Caco-2 (cell line): ENCODE results near the gene HIPK2. TPM values are rescaled to one million over a fixed set of nuclear protein-coding genes. Genes with fewer than 3 reads are reported as not detected.

ENCODE experiments used
- BruUV-seq: library from RNA; stranded (reverse); fragments of 400-500 nt; replicated peaks from 2 replicates; lab custom pipeline; 2021; lab: Mats Ljungman, UMichigan
- CTCF ChIA-PET: fragments of 300-600 bp; sonication (Branson Sonifier 250); formaldehyde crosslinking; loops from one replicate; lab custom pipeline; 2022; ENCODE audit warnings: antibody characterized with exemption; lab: Charles Lee
- POLR2A ChIA-PET: fragments of 300-600 bp; sonication (Branson Sonifier 250); formaldehyde crosslinking; loops from one replicate; lab custom pipeline; 2022; ENCODE audit warnings: antibody characterized with exemption; lab: Charles Lee
- DNase-seq, 2 experiments: peaks; one replicate each; pipeline versions ENCODE4 v3.0.0 to v3.0.0-alpha.2; 2020 to 2022
- H3K27me3 ChIP-seq: replicated peaks from 2 replicates; pipeline ENCODE4 v1.6.0; 2011; ENCODE audit warnings: low read length; ENCODE audit not compliant: control insufficient read depth, insufficient read depth
- H3K36me3 ChIP-seq: 2 replicates; pipeline ENCODE4 v1.5.1; 2011; ENCODE audit warnings: low read length; ENCODE audit not compliant: control insufficient read depth, insufficient read depth
- H3K4me1 ChIP-seq: fragments of 250-450 bp; sonication (Bioruptor Pico); 2 replicates; pipeline ENCODE4 v1.5.1; 2020; ENCODE audit warnings: mild to moderate bottlenecking
- H3K4me3 ChIP-seq: 2 replicates; pipeline ENCODE4 v1.5.1; 2011; ENCODE audit warnings: low read depth, mild to moderate bottlenecking, control low read depth, low read length
- H3K9me3 ChIP-seq: fragments of 250-450 bp; sonication (Bioruptor Pico); 2 replicates; pipeline ENCODE4 v1.5.1; 2020; ENCODE audit warnings: mild to moderate bottlenecking, moderate library complexity
- H3K27ac Mint-ChIP-seq: one replicate; pipeline ENCODE4 v1.8.0; 2022; ENCODE audit warnings: mixed read lengths; ENCODE audit not compliant: unreplicated experiment
- H3K27me3 Mint-ChIP-seq: one replicate; pipeline ENCODE4 v1.8.0; 2022; ENCODE audit warnings: mixed read lengths; ENCODE audit not compliant: insufficient read depth, unreplicated experiment
- H3K36me3 Mint-ChIP-seq: one replicate; pipeline ENCODE4 v1.8.0; 2022; ENCODE audit warnings: mild to moderate bottlenecking, mixed read lengths; ENCODE audit not compliant: insufficient read depth, unreplicated experiment
- H3K4me1 Mint-ChIP-seq: one replicate; pipeline ENCODE4 v1.8.0; 2022; ENCODE audit warnings: low read depth, mixed read lengths; ENCODE audit not compliant: unreplicated experiment
- H3K4me3 Mint-ChIP-seq: one replicate; pipeline ENCODE4 v1.8.0; 2022; ENCODE audit warnings: mild to moderate bottlenecking, moderate library complexity, mixed read lengths; ENCODE audit not compliant: unreplicated experiment
- H3K9me3 Mint-ChIP-seq: one replicate; pipeline ENCODE4 v1.8.0; 2022; ENCODE audit warnings: mixed read lengths; ENCODE audit not compliant: unreplicated experiment
- intact Hi-C: fragments of 100-400 bp; cut with micrococcal nuclease; formaldehyde crosslinking; loops from one replicate; pipeline ENCODE4 v1.10.0; 2022; ENCODE audit not compliant: unreplicated experiment
- total RNA-seq: library from RNA; stranded (reverse); gene quantifications from 2 replicates; pipeline ENCODE4 v1.2.3, GENCODE V29; 2022
- TF ChIP-seq, protein P1 (sequence below), 2 experiments: fragments of 200-600 bp in 1 of 2; IDR thresholded peaks; 1 replicate in 1 of 2; 2 replicates in 1 of 2; pipeline versions ENCODE4 v1.5.1 to v1.8.0; 2011 to 2022; ENCODE audit warnings: antibody characterized with exemption in 1 of 2, control low read depth in 1 of 2, inconsistent platforms in 1 of 2, low read depth in 1 of 2, low read length in 1 of 2, mild to moderate bottlenecking in 1 of 2, moderate library complexity in 1 of 2; ENCODE audit not compliant: insufficient read depth in 1 of 2, severe bottlenecking in 1 of 2, unreplicated experiment in 1 of 2

The HIPK2 gene
- total RNA-seq, 1 experiment from 2014 or later: 42.8 TPM

DNA sequence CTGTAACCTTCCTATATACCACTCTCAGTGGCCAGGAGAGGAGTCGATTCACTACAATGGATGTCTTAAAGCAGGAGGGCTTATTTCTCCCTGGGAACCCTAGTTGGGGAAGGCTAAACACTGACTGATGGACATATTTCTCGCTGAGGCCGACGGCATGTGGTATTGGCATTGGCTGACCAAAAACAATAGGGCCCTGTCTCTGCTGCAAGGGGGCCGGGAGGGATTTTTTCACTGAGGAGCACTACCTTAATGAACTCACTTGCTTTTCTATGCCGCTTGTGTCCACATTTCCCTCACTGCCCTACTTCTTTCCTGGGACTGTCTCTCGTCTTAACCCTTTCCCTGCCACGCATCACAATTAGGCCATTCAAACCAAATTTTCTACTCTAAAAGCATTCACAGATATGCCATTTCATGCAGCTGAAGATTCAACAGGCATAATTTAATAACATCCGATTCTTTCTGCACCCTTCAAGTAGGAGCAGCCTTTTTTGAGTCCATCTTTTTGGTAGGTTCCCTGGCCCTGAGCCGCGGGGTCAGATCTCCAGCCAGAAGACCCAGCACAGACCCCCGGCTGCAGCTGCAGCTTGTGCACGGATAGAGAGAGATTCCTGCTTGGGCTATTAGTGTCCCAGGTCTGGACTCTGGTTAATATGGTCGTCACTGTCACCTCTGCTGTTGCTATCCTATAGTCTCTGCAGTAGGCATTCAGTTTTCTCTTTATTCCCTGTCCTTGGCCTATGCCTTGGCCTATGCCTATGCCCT, 118.7 kb downstream of the HIPK2 start:
- Mint-ChIP-seq H3K27me3 (no peaks in the 10 kb centered on the region), H3K36me3 (peaks cover 12% of the 10 kb centered on the region), H3K27ac (no peak overlapping the region), H3K4me1 (peaks cover 35% of the 10 kb centered on the region), H3K4me3 (no peak overlapping the region), H3K9me3 (no peaks in the 10 kb centered on the region)
- intact Hi-C loops: no loop called here
- CTCF ChIA-PET: interaction anchor here (0.9 kb wide), 1 partner anchor 8 kb away, joined by 3 read pairs; no protein-coding TSS in a partner anchor
- TF ChIP-seq, protein P1, sequence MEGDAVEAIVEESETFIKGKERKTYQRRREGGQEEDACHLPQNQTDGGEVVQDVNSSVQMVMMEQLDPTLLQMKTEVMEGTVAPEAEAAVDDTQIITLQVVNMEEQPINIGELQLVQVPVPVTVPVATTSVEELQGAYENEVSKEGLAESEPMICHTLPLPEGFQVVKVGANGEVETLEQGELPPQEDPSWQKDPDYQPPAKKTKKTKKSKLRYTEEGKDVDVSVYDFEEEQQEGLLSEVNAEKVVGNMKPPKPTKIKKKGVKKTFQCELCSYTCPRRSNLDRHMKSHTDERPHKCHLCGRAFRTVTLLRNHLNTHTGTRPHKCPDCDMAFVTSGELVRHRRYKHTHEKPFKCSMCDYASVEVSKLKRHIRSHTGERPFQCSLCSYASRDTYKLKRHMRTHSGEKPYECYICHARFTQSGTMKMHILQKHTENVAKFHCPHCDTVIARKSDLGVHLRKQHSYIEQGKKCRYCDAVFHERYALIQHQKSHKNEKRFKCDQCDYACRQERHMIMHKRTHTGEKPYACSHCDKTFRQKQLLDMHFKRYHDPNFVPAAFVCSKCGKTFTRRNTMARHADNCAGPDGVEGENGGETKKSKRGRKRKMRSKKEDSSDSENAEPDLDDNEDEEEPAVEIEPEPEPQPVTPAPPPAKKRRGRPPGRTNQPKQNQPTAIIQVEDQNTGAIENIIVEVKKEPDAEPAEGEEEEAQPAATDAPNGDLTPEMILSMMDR (IDR thresholded peaks at IDR 0.05; ENCODE audit: insufficient read depth in 1 of 2, low read depth in 1 of 2, low read length in 1 of 2, severe bottlenecking in 1 of 2, unreplicated experiment in 1 of 2): no peak
- no peak overlapping the region for H3K4me3 ChIP-seq
- no peaks in the 10 kb centered on the region for H3K9me3 ChIP-seq
- no peaks in the 10 kb centered on the region; the same call in none of the 2 replicates for H3K36me3 ChIP-seq
- POLR2A ChIA-PET: no interaction called here
- H3K27me3 ChIP-seq: no peaks in the 10 kb centered on the region
- BruUV-seq: no TSS peak
- H3K4me1 ChIP-seq: peaks cover 13% of the 10 kb centered on the region
- no peak for DNase-seq

DNA sequence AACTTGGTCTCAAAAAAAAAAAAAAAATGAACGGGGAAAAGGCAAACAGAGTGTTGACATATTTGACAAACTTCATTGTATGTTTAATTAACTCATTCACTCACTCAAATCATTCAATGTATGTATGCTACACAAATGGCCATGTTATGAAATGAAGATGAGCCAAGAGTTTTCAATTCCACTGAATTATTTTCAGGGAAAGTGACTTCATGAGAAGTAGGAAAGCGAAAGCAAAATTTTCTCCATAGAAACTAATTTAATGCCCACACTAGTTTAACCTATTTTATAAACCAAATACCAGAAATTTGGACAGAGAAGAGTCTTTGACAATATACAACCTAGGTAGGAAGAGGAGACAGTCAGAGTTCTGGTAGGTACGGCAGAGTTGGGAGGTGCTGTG, 119.5 kb downstream of the HIPK2 start:
- Mint-ChIP-seq H3K4me1 (peaks cover 30% of the 10 kb centered on the region), H3K36me3 (peaks cover 12% of the 10 kb centered on the region), H3K27me3 (no peaks in the 10 kb centered on the region), H3K9me3 (no peaks in the 10 kb centered on the region), H3K4me3 (no peak overlapping the region), H3K27ac (no peak overlapping the region)
- no peaks in the 10 kb centered on the region for H3K9me3 ChIP-seq
- CTCF ChIA-PET: no interaction called here
- H3K4me3 ChIP-seq: no peak overlapping the region
- TF ChIP-seq, protein P1 (IDR thresholded peaks at IDR 0.05; ENCODE audit: insufficient read depth in 1 of 2, low read depth in 1 of 2, low read length in 1 of 2, severe bottlenecking in 1 of 2, unreplicated experiment in 1 of 2): no peak
- H3K36me3 ChIP-seq: no peaks in the 10 kb centered on the region; the same call in none of the 2 replicates
- peaks cover 8% of the 10 kb centered on the region for H3K4me1 ChIP-seq
- H3K27me3 ChIP-seq: no peaks in the 10 kb centered on the region
- intact Hi-C loops: no loop called here
- no TSS peak for BruUV-seq
- no peak for DNase-seq
- POLR2A ChIA-PET: no interaction called here

DNA sequence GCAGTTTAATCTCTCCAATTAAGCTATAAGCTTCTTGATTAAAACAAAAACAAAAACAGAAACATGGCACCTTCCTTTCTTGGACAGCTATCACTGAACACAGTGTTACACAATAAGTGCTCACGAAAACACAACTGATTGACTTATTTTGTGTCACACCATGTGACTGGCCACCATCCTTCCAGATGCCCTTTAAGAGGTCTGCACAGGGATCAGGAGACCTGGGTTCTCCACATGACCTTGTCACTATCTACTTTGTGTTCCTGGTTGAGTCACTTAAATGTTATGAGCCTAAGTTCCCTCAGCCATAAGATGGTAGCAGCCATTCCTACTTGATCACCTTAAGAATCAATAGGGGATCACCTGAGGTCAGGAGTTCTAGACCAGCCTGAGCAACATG, 120.1 kb downstream of the HIPK2 start:
- Histone ChIP-seq H3K36me3 (no peaks in the 10 kb centered on the region; the same call in none of the 2 replicates), H3K9me3 (no peaks in the 10 kb centered on the region), H3K27me3 (no peaks in the 10 kb centered on the region), H3K4me1 (peaks cover 8% of the 10 kb centered on the region), H3K4me3 (no peak overlapping the region)
- POLR2A ChIA-PET: no interaction called here
- H3K27ac Mint-ChIP-seq: no peak overlapping the region
- H3K27me3 Mint-ChIP-seq: no peaks in the 10 kb centered on the region
- H3K4me1 Mint-ChIP-seq: peaks cover 31% of the 10 kb centered on the region
- no TSS peak for BruUV-seq
- TF ChIP-seq, protein P1 (IDR thresholded peaks at IDR 0.05; ENCODE audit: insufficient read depth in 1 of 2, low read depth in 1 of 2, low read length in 1 of 2, severe bottlenecking in 1 of 2, unreplicated experiment in 1 of 2): no peak
- H3K4me3 Mint-ChIP-seq: no peak overlapping the region
- intact Hi-C loops: no loop called here
- DNase-seq: no peak
- H3K9me3 Mint-ChIP-seq: no peaks in the 10 kb centered on the region
- CTCF ChIA-PET: no interaction called here
- H3K36me3 Mint-ChIP-seq: peaks cover 12% of the 10 kb centered on the region
